ENCODE results near the gene SLC6A3.

The SLC6A3 gene

GRCh38 chr5:1409381-1410110 lies 35.7 kb downstream of the SLC6A3 start:
- no peak for DNase-seq (ENCODE audit: low read depth in 2 of 2, low spot score in 1 of 2)

- DNase-seq (ENCODE audit: low read depth in 2 of 2, low spot score in 1 of 2) = no peak
These were observed 38.3 kb downstream of the SLC6A3 start for GRCh38 chr5:1406681-1407640.

DNA sequence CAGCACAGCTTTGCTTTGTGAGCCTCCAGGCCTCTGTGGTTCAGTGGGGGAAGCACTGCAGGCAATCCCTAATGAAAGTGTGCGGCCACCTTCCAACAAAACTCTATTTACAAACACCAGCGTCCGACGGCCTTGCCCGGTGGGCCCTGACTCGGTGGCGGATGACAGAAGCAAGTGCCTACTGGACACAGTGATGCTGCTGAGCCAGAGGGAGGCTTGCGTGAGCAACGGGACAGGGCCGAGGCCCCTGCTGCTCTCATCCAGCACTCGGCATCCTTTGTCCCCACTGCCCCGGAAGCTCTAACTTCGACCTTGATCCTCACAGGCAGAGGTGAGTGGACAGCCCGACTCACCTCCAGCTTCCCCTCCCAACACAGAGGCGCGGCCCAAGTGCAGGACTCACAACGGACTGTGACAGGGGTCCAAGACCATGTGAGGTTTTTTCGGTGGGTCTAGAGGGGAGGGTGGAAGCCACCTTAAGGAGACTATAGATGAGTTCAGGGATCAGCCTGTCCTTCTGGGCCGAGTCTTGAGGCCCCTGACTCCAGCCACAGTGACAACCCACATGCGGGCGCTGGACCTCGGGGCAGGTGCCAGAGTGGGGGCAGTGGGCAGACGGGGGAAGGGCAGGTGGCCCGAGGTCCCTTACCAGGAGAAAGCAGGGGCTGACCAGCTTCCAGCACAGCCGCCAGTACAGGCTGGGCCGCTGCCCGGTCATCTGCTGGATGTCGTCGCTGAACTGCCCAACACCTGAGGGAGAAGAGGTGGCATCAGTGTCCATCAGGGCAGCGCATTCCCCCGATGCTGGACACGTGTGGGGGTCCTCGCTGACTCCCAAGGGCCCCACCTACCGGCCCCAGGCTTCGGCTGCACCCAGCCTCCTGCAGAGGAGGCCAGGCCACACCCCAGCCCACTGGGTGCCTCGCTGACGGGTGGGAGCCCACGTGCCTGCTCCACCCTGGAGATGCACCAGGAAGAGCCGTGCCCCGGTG lies 39.4 kb downstream of the SLC6A3 start:
- no peak for DNase-seq (ENCODE audit: low read depth in 2 of 2, low spot score in 1 of 2)

- DNase-seq (ENCODE audit: low read depth in 2 of 2, low spot score in 1 of 2) = no peak
These were observed 40.1 kb downstream of the SLC6A3 start for GRCh38 chr5:1405121-1405520.

DNA sequence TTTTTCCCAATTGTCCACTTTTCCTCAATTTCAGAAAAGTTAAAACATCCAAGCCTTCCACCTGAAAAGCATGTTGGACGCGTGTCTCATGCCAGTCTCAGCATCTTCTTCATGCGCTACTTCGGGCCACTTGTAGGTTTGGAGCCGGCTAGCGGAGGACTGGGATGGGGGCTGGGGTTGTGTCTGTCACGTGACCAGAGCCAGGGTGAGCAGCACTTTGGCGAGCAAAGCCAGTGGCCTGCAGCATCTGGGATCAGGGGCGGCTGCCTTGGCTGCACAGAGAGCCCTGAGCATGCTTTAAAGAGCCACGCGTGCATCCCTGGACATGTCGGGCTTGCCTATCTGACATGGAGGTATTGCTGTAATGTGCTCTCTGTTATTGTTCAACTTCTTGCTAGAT lies 41.2 kb downstream of the SLC6A3 start:
- no peak for DNase-seq (ENCODE audit: low read depth in 2 of 2, low spot score in 1 of 2)

DNA sequence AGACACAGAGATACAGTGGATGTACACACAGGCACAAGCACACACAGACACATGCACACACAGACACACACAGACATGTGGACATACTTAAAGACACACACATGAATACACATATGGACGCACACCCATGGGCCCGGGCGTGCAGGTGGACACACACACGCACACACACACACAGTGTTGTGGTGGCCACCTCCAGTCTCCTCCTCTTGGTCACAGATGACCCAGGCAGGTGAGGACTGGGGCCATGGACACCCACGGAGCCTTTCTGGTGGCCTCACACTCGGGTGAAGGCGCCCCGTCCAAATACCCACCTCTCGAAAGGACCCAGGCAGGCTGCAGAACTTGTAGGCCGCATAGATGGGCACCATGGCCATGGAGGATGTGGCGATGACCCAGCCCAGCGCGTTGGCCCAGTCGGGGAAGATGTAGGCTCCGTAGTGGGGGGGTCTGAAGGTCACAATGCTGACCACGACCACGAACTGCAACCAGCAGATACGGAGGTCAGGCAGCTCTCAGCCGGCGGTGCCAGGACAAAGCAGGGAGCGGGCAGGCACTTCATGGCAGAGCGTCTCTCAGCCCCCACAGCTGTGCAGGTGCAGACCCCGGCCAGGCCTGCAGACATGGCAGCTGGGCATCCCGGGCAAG lies 42.5 kb downstream of the SLC6A3 start:
- DNase-seq (ENCODE audit: low read depth in 2 of 2, low spot score in 1 of 2) = no peak

DNA sequence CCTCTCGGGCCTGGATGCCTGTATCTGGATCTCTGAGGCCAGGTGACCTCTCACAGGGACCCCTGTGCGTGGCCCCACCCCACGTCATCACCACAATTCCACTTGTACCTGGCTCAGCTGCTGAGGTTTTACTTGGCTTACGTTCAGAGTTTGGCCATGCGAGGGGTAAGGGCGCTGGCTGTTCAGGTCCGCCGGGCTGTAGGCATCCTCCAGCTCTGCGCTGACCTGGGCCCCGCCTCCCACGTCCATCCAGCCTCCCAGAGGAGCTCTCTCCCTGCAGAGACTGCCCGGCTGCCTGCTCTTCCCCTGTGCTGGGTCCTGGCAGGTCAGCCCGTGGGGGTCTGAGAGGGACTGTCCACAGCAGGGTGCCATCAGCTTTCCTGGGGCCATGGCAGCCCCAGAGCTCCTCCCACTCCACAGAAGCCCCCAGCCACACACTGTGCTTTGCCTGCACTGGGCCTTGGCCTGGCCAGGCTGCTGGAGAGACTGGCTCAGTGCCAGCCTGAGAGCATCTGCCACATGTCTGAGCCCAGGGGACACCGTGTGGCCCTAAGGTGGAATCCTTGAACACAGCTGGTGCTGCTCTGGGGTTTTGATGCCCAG lies 43.6 kb downstream of the SLC6A3 start:
- no peak for DNase-seq (ENCODE audit: low read depth in 2 of 2, low spot score in 1 of 2)

DNA sequence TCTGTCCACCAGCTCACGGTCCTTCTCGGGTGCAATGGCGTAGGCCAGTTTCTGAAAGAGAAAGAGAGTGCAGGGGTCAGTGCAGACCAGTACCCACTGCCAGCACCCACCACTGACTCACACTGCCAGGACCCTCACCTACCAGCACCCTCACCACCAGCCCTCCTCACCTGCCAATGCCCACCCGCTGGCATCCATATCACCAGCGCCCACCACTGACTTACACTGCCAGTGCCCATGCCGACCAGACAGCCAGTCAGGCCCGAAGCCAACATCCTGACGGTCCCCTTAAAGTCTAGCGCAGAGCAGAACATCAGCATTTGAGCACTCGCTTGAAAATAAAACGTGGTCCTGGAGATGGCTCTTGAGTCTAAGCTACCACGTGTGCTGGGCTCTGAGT lies 44.3 kb downstream of the SLC6A3 start:
- no peak for DNase-seq (ENCODE audit: low read depth in 2 of 2, low spot score in 1 of 2)

- no peak for DNase-seq (ENCODE audit: low read depth in 2 of 2, low spot score in 1 of 2)
These were observed 44.9 kb downstream of the SLC6A3 start for GRCh38 chr5:1400211-1400855.

DNA sequence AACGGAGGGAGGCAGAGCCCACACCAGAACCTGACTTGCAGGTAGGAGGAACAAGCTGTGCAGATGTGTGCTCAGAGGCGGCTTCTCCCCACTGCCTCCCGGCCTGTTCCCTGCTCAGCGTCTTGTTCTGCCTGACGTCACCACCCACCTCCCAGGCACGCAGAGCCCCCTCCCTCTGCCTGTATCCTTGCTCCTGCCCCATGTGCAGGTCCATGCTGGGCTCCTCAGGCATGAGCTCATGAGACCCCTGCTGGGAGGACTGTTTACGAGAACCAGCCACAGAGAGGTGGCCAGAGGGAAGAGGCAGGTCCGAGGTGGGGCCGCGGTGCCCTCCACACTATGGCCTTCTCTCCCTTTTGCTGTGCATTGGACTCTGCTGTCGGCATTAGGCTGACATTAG lies 45.5 kb downstream of the SLC6A3 start:
- no peak for DNase-seq (ENCODE audit: low read depth in 2 of 2, low spot score in 1 of 2)

- no peak for DNase-seq (ENCODE audit: low read depth in 2 of 2, low spot score in 1 of 2)
These were observed 48.9 kb downstream of the SLC6A3 start for GRCh38 chr5:1396293-1396816.

- no peak for DNase-seq (ENCODE audit: low read depth in 2 of 2, low spot score in 1 of 2)
These were observed 50.1 kb downstream of the SLC6A3 start for GRCh38 chr5:1394881-1395860.

- DNase-seq (ENCODE audit: low read depth in 2 of 2, low spot score in 1 of 2) = no peak
These were observed 51.4 kb downstream of the SLC6A3 start for GRCh38 chr5:1393571-1394501.

DNA sequence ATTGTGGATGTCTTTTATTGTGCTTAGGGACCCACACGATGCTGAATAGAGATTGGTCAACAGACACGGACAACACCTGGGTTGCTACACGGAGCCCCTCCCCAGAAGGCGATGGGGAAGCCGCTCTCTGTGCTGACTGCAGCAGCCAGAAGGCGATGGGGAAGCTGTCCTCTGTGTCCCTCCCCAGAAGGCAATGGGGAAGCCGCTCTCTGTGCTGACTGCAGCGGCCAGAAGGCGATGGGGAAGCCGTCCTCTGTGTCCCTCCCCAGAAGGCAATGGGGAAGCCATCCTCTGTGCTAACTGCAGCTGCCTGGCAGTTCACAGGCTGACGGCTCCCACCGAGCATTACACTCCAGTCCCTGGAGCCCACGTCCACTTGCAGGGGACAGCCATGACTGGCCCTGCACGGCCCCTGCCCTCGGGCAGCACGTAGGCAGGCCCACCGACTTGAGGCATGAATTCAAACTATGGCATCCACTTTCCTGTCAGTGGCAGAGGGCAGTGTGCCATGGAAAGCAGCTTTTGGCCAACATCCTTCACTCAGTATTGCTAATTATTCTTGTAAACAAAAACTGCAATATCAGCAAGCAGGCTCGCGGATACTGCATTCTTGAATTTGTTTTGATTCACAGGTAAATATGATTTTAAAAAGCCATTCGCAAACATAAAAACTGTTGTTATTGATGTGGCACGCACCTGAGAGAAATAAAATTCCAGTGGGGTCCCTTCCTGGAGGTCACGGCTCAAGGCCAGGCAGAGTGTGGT lies 52.3 kb downstream of the SLC6A3 start:
- DNase-seq (ENCODE audit: low read depth in 2 of 2, low spot score in 1 of 2) = no peak

- no peak for DNase-seq (ENCODE audit: low read depth in 2 of 2, low spot score in 1 of 2)
These were observed 53.0 kb downstream of the SLC6A3 start for GRCh38 chr5:1392261-1392660.

DNA sequence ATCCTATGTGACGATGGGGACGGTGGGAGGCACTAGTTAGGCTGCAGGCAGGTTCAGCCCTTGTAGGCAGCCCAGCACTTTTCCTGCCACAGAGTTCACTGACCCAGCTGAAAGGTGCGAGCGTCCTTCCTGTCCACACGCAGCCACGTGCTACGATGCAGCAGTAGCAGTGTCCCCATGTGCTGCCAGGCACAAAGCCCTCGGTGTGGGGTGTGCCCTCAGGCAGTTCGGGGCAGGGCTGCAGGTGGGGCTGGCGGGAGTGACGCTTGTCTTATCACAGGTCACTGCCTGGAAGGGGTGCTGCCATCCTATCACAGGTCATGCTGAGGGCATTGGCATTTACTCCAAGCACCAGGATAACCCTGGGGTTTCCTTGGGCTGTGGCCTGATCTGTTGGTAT lies 53.5 kb downstream of the SLC6A3 start:
- no peak for DNase-seq (ENCODE audit: low read depth in 2 of 2, low spot score in 1 of 2)
